ENCODE results near the gene GABARAP.

GABARAP gene

GRCh38 chr17:7238420-7239090, 3.7 kb downstream of the GABARAP start:
- no peaks in the 10 kb centered on the region for H3K9me3 Mint-ChIP-seq
- no peaks in the 10 kb centered on the region for H3K27me3 Mint-ChIP-seq (ENCODE audit: low read depth)
- peak overlapping the region; percentile 96 for H3K27ac Mint-ChIP-seq
- peaks cover 62% of the 10 kb centered on the region for H3K4me1 Mint-ChIP-seq (ENCODE audit: low read depth)
- H3K36me3 Mint-ChIP-seq (ENCODE audit: low read depth), result peaks cover 51% of the 10 kb centered on the region
- H3K4me3 Mint-ChIP-seq, result peak overlapping the region; percentile 92

- Mint-ChIP-seq H3K4me1 (ENCODE audit: low read depth) (peaks cover 63% of the 10 kb centered on the region), H3K27me3 (ENCODE audit: low read depth) (no peaks in the 10 kb centered on the region), H3K27ac (peak overlapping the region; percentile 96), H3K36me3 (ENCODE audit: low read depth) (peaks cover 50% of the 10 kb centered on the region), H3K9me3 (no peaks in the 10 kb centered on the region), H3K4me3 (peak overlapping the region; percentile 92)
Observed at GRCh38 chr17:7237761-7238419, 4.4 kb downstream of the GABARAP start.

- Mint-ChIP-seq H3K27me3 (ENCODE audit: low read depth) (no peaks in the 10 kb centered on the region), H3K27ac (peak overlapping the region; percentile 96), H3K9me3 (no peaks in the 10 kb centered on the region), H3K4me3 (peak overlapping the region; percentile 92), H3K36me3 (ENCODE audit: low read depth) (peaks cover 48% of the 10 kb centered on the region), H3K4me1 (ENCODE audit: low read depth) (peaks cover 66% of the 10 kb centered on the region)
Observed at GRCh38 chr17:7237266-7237760, 4.9 kb downstream of the GABARAP start.

GRCh38 chr17:7236808-7237207, 5.4 kb downstream of the GABARAP start:
- Mint-ChIP-seq H3K36me3 (ENCODE audit: low read depth) (peaks cover 44% of the 10 kb centered on the region), H3K27ac (peak overlapping the region; percentile 96), H3K27me3 (ENCODE audit: low read depth) (no peaks in the 10 kb centered on the region), H3K4me1 (ENCODE audit: low read depth) (peaks cover 67% of the 10 kb centered on the region), H3K4me3 (peak overlapping the region; percentile 92), H3K9me3 (no peaks in the 10 kb centered on the region)

GRCh38 chr17:7235693-7236665, 6.3 kb downstream of the GABARAP start:
- H3K9me3 Mint-ChIP-seq, result no peaks in the 10 kb centered on the region
- peaks cover 60% of the 10 kb centered on the region for H3K4me1 Mint-ChIP-seq (ENCODE audit: low read depth)
- H3K27ac Mint-ChIP-seq, result peak overlapping the region; percentile 67
- peaks cover 36% of the 10 kb centered on the region for H3K36me3 Mint-ChIP-seq (ENCODE audit: low read depth)
- H3K4me3 Mint-ChIP-seq, result peak overlapping the region; percentile 61
- H3K27me3 Mint-ChIP-seq (ENCODE audit: low read depth), result no peaks in the 10 kb centered on the region

GRCh38 chr17:7234083-7234951, 7.9 kb downstream of the GABARAP start, which contains the start of gene DVL2:
TSS of gene DVL2 (minus strand) at chr17:7234517. CDS start at chr17:7234262, 255 bp downstream.
- Mint-ChIP-seq H3K36me3 (ENCODE audit: low read depth) (peaks cover 32% of the 10 kb centered on the region), H3K4me1 (ENCODE audit: low read depth) (peaks cover 46% of the 10 kb centered on the region)

GRCh38 chr17:7233701-7234082, 8.6 kb downstream of the GABARAP start:
- Mint-ChIP-seq H3K4me3 (peak overlapping the region; percentile 93), H3K36me3 (ENCODE audit: low read depth) (peaks cover 36% of the 10 kb centered on the region), H3K4me1 (ENCODE audit: low read depth) (peaks cover 47% of the 10 kb centered on the region)

More at GRCh38 chr17:7234083-7234951, 7.9 kb downstream of the GABARAP start, which contains the start of gene DVL2:
- peak within 1 kb of the TSS; percentile 93 for H3K4me3 Mint-ChIP-seq
- no peaks in the 10 kb centered on the region for H3K27me3 Mint-ChIP-seq (ENCODE audit: low read depth)
- H3K27ac Mint-ChIP-seq, result peak within 1 kb of the TSS; percentile 92
- no peaks in the 10 kb centered on the region for H3K9me3 Mint-ChIP-seq

GRCh38 chr17:7232114-7232513, 10.1 kb downstream of the GABARAP start:
- no peaks in the 10 kb centered on the region for H3K27me3 Mint-ChIP-seq (ENCODE audit: low read depth)
- H3K9me3 Mint-ChIP-seq, result no peaks in the 10 kb centered on the region
- H3K36me3 Mint-ChIP-seq (ENCODE audit: low read depth), result peaks cover 36% of the 10 kb centered on the region
- peaks cover 46% of the 10 kb centered on the region for H3K4me1 Mint-ChIP-seq (ENCODE audit: low read depth)
- no peak overlapping the region for H3K27ac Mint-ChIP-seq
- H3K4me3 Mint-ChIP-seq, result peak overlapping the region; percentile 4

More at GRCh38 chr17:7233701-7234082, 8.6 kb downstream of the GABARAP start:
- no peaks in the 10 kb centered on the region for H3K9me3 Mint-ChIP-seq
- peak overlapping the region; percentile 92 for H3K27ac Mint-ChIP-seq
- H3K27me3 Mint-ChIP-seq (ENCODE audit: low read depth), result no peaks in the 10 kb centered on the region

- peaks cover 19% of the 10 kb centered on the region for H3K36me3 Mint-ChIP-seq (ENCODE audit: low read depth)
- no peak overlapping the region for H3K27ac Mint-ChIP-seq
- H3K4me3 Mint-ChIP-seq, result no peak overlapping the region
- peaks cover 27% of the 10 kb centered on the region for H3K4me1 Mint-ChIP-seq (ENCODE audit: low read depth)
- H3K27me3 Mint-ChIP-seq (ENCODE audit: low read depth), result no peaks in the 10 kb centered on the region
- no peaks in the 10 kb centered on the region for H3K9me3 Mint-ChIP-seq
Observed at GRCh38 chr17:7229504-7229903, 12.7 kb downstream of the GABARAP start.

- no peak overlapping the region for H3K27ac Mint-ChIP-seq
- H3K9me3 Mint-ChIP-seq, result no peaks in the 10 kb centered on the region
- H3K4me3 Mint-ChIP-seq, result no peak overlapping the region
- H3K27me3 Mint-ChIP-seq (ENCODE audit: low read depth), result no peaks in the 10 kb centered on the region
- H3K4me1 Mint-ChIP-seq (ENCODE audit: low read depth), result peaks cover 25% of the 10 kb centered on the region
- H3K36me3 Mint-ChIP-seq (ENCODE audit: low read depth), result peaks cover 19% of the 10 kb centered on the region
Observed at GRCh38 chr17:7228920-7229319, 13.3 kb downstream of the GABARAP start.

- no peaks in the 10 kb centered on the region for H3K27me3 Mint-ChIP-seq (ENCODE audit: low read depth)
- no peaks in the 10 kb centered on the region for H3K9me3 Mint-ChIP-seq
- H3K4me3 Mint-ChIP-seq, result no peak overlapping the region
- peaks cover 12% of the 10 kb centered on the region for H3K4me1 Mint-ChIP-seq (ENCODE audit: low read depth)
- no peak overlapping the region for H3K27ac Mint-ChIP-seq
- H3K36me3 Mint-ChIP-seq (ENCODE audit: low read depth), result peaks cover 24% of the 10 kb centered on the region
Observed at GRCh38 chr17:7226721-7227710, 15.2 kb downstream of the GABARAP start.

- H3K9me3 Mint-ChIP-seq, result no peaks in the 10 kb centered on the region
- H3K4me1 Mint-ChIP-seq (ENCODE audit: low read depth), result peaks cover 13% of the 10 kb centered on the region
- no peaks in the 10 kb centered on the region for H3K27me3 Mint-ChIP-seq (ENCODE audit: low read depth)
- H3K27ac Mint-ChIP-seq, result no peak overlapping the region
- H3K36me3 Mint-ChIP-seq (ENCODE audit: low read depth), result peaks cover 25% of the 10 kb centered on the region
- no peak overlapping the region for H3K4me3 Mint-ChIP-seq
Observed at GRCh38 chr17:7225711-7226331, 16.4 kb downstream of the GABARAP start.
